Neural progenitor cell (in vitro differentiated cells): ENCODE data around the gene CYP4A11. TPM values are rescaled to one million over a fixed set of nuclear protein-coding genes. Genes with fewer than 3 reads are reported as not detected.
"Not testable (repeated sequence)": the region's sequence is repeated elsewhere in the genome, so short reads cannot be mapped to it uniquely, and the experiment has no call there.

Experiments
- DNase-seq: peaks from one replicate; pipeline ENCODE4 v3.0.0-alpha.2; 2016; ENCODE audit warnings: low spot score
- H2AFZ ChIP-seq: fragments of 200-600 bp; sonication (generic); replicated peaks from 2 replicates; pipeline ENCODE4 v1.6.1; 2016; ENCODE audit warnings: antibody characterized with exemption
- H3F3A ChIP-seq: fragments of 200-600 bp; sonication (generic); 2 replicates; pipeline ENCODE4 v1.6.1; 2016; ENCODE audit warnings: antibody characterized with exemption, low read depth
- H3K27ac ChIP-seq: fragments of 200-600 bp; sonication (generic); 2 replicates; pipeline ENCODE4 v1.5.1; 2016; ENCODE audit warnings: mild to moderate bottlenecking
- H3K27me3 ChIP-seq: fragments of 200-600 bp; sonication (generic); 2 replicates; pipeline ENCODE4 v1.6.1; 2016; ENCODE audit warnings: mild to moderate bottlenecking, moderate library complexity
- H3K36me3 ChIP-seq: fragments of 200-600 bp; sonication (generic); 2 replicates; pipeline ENCODE4 v1.5.1; 2016
- H3K4me1 ChIP-seq: fragments of 200-600 bp; sonication (generic); 2 replicates; pipeline ENCODE4 v1.6.1; 2016; ENCODE audit warnings: mixed run types
- H3K4me2 ChIP-seq: fragments of 200-600 bp; sonication (generic); 2 replicates; pipeline ENCODE4 v1.6.1; 2016
- H3K4me3 ChIP-seq: fragments of 200-600 bp; sonication (generic); 2 replicates; pipeline ENCODE4 v1.5.1; 2016
- H3K79me2 ChIP-seq: fragments of 200-600 bp; sonication (generic); 2 replicates; pipeline ENCODE4 v1.6.1; 2016; ENCODE audit warnings: low read depth
- H3K9ac ChIP-seq: fragments of 200-600 bp; sonication (generic); 2 replicates; pipeline ENCODE4 v1.6.1; 2016
- H3K9me3 ChIP-seq: fragments of 200-600 bp; sonication (generic); 2 replicates; pipeline ENCODE4 v1.5.1; 2016; ENCODE audit warnings: low read depth
- H4K20me1 ChIP-seq: fragments of 200-600 bp; sonication (generic); 2 replicates; pipeline ENCODE4 v1.6.1; 2016; ENCODE audit warnings: low read depth
- H3K27ac Mint-ChIP-seq: 3 replicates; pipeline ENCODE4 v1.8.0; 2021; ENCODE audit warnings: mixed read lengths
- H3K27me3 Mint-ChIP-seq: 2 replicates; pipeline ENCODE4 v1.8.0; 2022; ENCODE audit warnings: low read depth, mild to moderate bottlenecking, inconsistent platforms, moderate library complexity, mixed read lengths; ENCODE audit not compliant: insufficient read depth
- H3K36me3 Mint-ChIP-seq: 3 replicates; pipeline ENCODE4 v1.8.0; 2021; ENCODE audit warnings: mixed read lengths
- H3K4me1 Mint-ChIP-seq: 3 replicates; pipeline ENCODE4 v1.8.0; 2021; ENCODE audit warnings: mixed read lengths
- H3K4me3 Mint-ChIP-seq: 3 replicates; pipeline ENCODE4 v1.8.0; 2021; ENCODE audit warnings: mild to moderate bottlenecking, moderate library complexity, mixed read lengths
- H3K9me3 Mint-ChIP-seq: 3 replicates; pipeline ENCODE4 v1.8.0; 2020; ENCODE audit warnings: mixed read lengths
- EZH2 ChIP-seq: fragments of 200-600 bp; sonication (generic); IDR thresholded peaks from 2 replicates; pipeline ENCODE4 v1.6.1; 2017; ENCODE audit warnings: antibody characterized with exemption, mild to moderate bottlenecking, moderate library complexity
- EZH2phosphoT487 ChIP-seq: fragments of 200-600 bp; sonication (generic); IDR thresholded peaks from 2 replicates; pipeline ENCODE4 v1.6.1; 2017; ENCODE audit warnings: antibody characterized with exemption
- total RNA-seq: library from RNA; depleted of rRNA; stranded (reverse); fragments of >200 nt; gene quantifications from 2 replicates; pipeline ENCODE4 v1.2.3, GENCODE V29; 2015; ENCODE audit warnings: low replicate concordance
- TF ChIP-seq, protein P1 (sequence below): fragments of 200-600 bp; sonication (generic); IDR thresholded peaks from 2 replicates; pipeline ENCODE4 v1.5.1; 2017; ENCODE audit warnings: antibody characterized with exemption, mild to moderate bottlenecking

CYP4A11 gene, protein sequence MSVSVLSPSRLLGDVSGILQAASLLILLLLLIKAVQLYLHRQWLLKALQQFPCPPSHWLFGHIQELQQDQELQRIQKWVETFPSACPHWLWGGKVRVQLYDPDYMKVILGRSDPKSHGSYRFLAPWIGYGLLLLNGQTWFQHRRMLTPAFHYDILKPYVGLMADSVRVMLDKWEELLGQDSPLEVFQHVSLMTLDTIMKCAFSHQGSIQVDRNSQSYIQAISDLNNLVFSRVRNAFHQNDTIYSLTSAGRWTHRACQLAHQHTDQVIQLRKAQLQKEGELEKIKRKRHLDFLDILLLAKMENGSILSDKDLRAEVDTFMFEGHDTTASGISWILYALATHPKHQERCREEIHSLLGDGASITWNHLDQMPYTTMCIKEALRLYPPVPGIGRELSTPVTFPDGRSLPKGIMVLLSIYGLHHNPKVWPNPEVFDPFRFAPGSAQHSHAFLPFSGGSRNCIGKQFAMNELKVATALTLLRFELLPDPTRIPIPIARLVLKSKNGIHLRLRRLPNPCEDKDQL
- not detected in 2 replicates for total RNA-seq

DNA sequence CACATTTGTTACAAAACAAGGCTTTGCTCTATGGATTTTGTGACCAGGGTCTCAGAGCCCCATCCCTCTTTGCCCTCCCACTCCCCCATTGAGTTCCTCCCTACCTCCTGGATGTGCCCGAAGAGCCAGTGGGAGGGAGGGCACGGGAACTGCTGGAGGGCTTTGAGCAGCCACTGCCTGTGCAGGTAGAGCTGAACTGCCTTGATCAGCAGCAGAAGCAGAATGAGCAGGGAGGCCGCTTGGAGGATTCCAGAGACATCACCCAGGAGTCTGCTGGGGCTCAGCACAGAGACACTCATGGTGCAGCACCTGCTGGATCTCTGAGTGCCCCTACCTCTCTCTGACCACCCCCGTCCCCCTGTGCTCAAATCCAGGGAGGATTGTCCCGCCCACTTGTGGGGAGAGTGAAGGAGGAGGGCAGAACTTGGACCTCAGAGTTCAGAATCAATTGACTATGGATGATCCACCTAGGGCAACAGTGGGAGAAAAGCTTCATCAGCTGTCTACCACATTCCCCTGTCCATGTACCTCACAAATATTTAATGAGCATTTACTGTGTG is at the start of gene CYP4A11:
TSS of gene CYP4A11 (minus strand) at position 342 of the 560 bp plus-strand sequence. CDS start at position 299, 43 bp downstream.
- H3K27me3 Mint-ChIP-seq: peaks cover 5% of the 10 kb centered on the region
- Histone ChIP-seq H3K36me3 (no peaks in the 10 kb centered on the region), H4K20me1 (no peaks in the 10 kb centered on the region), H3K4me2 (no peak within 1 kb of the TSS), H3F3A (no peaks in the 10 kb centered on the region), H3K27me3 (no peaks in the 10 kb centered on the region), H3K9ac (no peak within 1 kb of the TSS), H3K79me2 (no peaks in the 10 kb centered on the region), H3K9me3 (no peaks in the 10 kb centered on the region), H3K4me3 (no peak within 1 kb of the TSS), H2AFZ (no peak within 1 kb of the TSS), H3K4me1 (no peaks in the 10 kb centered on the region), H3K27ac (no peak within 1 kb of the TSS)
- no peaks in the 10 kb centered on the region for H3K36me3 Mint-ChIP-seq
- no peaks in the 10 kb centered on the region for H3K4me1 Mint-ChIP-seq
- H3K27ac Mint-ChIP-seq: no peak within 1 kb of the TSS
- DNase-seq: no peak
- H3K4me3 Mint-ChIP-seq: no peak within 1 kb of the TSS
- H3K9me3 Mint-ChIP-seq: no peaks in the 10 kb centered on the region
- TF ChIP-seq EZH2: no peak
- no peak for TF ChIP-seq EZH2phosphoT487
- TF ChIP-seq, protein P1, sequence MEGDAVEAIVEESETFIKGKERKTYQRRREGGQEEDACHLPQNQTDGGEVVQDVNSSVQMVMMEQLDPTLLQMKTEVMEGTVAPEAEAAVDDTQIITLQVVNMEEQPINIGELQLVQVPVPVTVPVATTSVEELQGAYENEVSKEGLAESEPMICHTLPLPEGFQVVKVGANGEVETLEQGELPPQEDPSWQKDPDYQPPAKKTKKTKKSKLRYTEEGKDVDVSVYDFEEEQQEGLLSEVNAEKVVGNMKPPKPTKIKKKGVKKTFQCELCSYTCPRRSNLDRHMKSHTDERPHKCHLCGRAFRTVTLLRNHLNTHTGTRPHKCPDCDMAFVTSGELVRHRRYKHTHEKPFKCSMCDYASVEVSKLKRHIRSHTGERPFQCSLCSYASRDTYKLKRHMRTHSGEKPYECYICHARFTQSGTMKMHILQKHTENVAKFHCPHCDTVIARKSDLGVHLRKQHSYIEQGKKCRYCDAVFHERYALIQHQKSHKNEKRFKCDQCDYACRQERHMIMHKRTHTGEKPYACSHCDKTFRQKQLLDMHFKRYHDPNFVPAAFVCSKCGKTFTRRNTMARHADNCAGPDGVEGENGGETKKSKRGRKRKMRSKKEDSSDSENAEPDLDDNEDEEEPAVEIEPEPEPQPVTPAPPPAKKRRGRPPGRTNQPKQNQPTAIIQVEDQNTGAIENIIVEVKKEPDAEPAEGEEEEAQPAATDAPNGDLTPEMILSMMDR: no peak

DNA sequence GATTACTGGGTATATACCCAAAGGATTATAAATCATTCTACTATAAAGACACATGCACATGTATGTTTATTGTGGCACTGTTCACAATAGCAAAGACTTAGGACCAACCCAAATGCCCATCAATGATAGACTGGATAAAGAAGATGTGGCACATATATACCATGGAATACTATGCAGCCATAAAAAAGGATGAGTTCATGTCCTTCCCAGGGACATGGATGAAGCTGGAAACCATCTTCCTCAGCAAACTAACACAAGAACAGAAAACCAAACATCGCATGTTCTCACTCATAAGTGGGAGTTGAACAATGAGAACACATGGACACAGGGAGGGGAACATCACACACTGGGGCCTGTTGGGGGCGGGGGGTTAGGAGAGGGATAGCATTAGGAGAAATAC is 49.3 kb upstream of the CYP4A11 start:
- not testable (repeated sequence) for H3K4me1 Mint-ChIP-seq, H3K4me1 ChIP-seq, DNase-seq, H3K36me3 Mint-ChIP-seq, H3K9me3 ChIP-seq, H3K4me3 ChIP-seq, H3K36me3 ChIP-seq, H3K27ac Mint-ChIP-seq, H3K4me2 ChIP-seq, H3K79me2 ChIP-seq, H3K27me3 ChIP-seq, H3K27me3 Mint-ChIP-seq, H3K9me3 Mint-ChIP-seq, H2AFZ ChIP-seq, H3K9ac ChIP-seq, H4K20me1 ChIP-seq, H3K4me3 Mint-ChIP-seq, H3K27ac ChIP-seq
- H3F3A ChIP-seq: peaks cover 13% of the 10 kb centered on the region

DNA sequence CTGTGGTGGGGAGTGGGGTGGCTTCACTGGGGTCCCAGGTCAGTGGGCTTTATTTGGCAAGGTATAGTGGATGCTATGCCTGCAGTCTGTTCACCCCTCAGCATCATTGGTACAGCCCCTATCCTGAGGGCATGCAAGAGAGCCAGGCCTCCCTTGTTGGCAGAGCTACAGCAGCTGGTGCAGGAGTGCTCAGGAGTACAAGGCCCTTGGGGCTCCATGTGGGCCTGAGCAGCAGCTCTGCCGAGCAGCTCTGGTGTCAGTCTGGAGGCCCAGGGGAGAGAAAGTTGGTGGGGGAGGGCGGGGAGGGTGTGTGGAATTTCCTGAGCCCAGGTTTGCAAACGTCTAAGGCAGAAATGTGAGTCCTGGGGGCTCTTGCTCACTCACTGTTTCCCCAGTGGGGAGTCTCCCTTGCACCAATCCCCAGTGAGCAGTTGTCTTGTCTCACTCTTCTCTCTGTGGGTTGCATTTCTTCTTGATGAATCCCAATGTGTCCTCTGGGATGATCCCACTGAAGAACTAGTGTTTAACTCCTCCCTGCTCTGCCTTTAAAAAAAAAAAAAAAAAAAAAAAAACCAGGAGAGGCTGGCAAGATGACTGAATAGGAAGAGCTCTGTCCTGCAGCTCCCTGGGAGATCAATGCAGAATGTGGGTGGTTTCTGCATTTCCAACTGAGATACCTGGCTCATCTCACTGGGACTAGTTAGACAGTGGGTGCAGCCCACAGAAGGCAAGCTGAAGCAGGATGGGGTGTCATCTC is 42.7 kb upstream of the CYP4A11 start:
- no peaks in the 10 kb centered on the region for H4K20me1 ChIP-seq
- no peaks in the 10 kb centered on the region for H3K79me2 ChIP-seq
- H3K27ac Mint-ChIP-seq: no peak overlapping the region
- H3K9me3 Mint-ChIP-seq: peaks cover 17% of the 10 kb centered on the region
- no peak for DNase-seq
- H3K4me1 ChIP-seq: peaks cover 23% of the 10 kb centered on the region
- no peak overlapping the region for H3K27ac ChIP-seq
- TF ChIP-seq, protein P1: no peak
- TF ChIP-seq EZH2: no peak
- peak overlapping the region; percentile 85 for H2AFZ ChIP-seq
- H3K4me1 Mint-ChIP-seq: no peaks in the 10 kb centered on the region
- peaks cover 5% of the 10 kb centered on the region for H3F3A ChIP-seq
- H3K9ac ChIP-seq: no peak overlapping the region
- no peaks in the 10 kb centered on the region for H3K36me3 ChIP-seq
- H3K4me3 Mint-ChIP-seq: no peak overlapping the region
- H3K27me3 ChIP-seq: no peaks in the 10 kb centered on the region
- no peak overlapping the region for H3K4me3 ChIP-seq
- peaks cover 6% of the 10 kb centered on the region for H3K27me3 Mint-ChIP-seq
- H3K4me2 ChIP-seq: peak overlapping the region; percentile 32
- H3K36me3 Mint-ChIP-seq: no peaks in the 10 kb centered on the region
- H3K9me3 ChIP-seq: no peaks in the 10 kb centered on the region
